Right hindlimb (tissue), 1 donor: ENCODE results near the gene BPIFB1.
A peak's percentile ranks its signal among the peaks of the same experiment; 100 is the strongest.

ENCODE experiments used
- DNase-seq: peaks from one replicate; pipeline ENCODE4 v3.0.0-alpha.2; 2018

BPIFB1 gene

DNA sequence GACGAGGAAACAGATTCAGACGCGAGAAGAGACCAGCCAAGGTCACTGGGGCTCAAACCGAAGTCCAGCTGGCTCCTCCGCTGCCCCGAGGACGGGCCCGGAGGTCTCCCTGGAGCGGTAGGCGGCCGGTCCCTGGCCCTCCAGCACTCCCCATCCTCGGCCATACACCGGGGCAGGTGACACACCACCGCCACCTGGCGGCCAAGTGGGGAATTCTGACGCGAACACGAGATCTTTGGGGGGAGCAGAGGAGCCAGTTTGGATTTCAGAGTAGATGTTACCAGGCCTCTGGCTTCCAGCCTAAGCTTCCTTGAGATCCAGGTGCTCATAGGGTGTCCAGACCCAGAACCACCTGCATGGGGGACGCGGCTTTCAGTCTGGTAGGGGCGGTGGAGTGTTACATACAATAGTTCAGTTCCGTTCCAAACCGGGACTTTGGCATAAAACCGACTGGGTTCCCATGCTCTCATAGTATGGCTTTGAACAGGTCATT is 16.1 kb downstream of the BPIFB1 start:
- DNase-seq = peak; percentile 69

DNA sequence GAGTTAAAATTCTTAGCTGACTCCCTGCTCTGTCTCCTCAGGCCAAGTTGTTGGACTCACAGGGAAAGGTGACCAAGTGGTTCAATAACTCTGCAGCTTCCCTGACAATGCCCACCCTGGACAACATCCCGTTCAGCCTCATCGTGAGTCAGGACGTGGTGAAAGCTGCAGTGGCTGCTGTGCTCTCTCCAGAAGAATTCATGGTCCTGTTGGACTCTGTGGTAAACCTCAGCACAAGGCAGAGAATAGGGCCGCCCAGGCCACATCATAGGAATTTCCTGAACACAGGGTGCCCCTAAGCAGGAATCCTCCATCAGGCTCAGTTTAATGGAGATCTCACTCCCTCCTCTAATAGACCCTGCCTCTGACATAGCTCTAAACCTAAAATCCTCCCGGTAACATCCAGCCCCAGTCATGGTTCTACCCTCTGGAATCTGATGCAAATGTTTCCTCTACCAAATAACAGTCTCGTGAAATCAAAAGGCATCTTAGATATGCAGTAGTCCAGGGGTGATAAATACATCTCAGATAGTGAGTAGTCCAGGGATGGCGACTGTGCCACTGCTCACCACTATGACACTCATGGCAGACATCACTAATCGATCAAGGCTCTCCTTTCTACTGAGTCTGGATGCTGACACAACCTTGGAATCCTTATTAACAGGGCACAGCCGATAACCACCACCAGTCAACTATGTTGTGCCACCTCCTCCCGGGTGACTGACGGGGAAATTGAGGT is 18.3 kb downstream of the BPIFB1 start:
- no peak for DNase-seq

DNA sequence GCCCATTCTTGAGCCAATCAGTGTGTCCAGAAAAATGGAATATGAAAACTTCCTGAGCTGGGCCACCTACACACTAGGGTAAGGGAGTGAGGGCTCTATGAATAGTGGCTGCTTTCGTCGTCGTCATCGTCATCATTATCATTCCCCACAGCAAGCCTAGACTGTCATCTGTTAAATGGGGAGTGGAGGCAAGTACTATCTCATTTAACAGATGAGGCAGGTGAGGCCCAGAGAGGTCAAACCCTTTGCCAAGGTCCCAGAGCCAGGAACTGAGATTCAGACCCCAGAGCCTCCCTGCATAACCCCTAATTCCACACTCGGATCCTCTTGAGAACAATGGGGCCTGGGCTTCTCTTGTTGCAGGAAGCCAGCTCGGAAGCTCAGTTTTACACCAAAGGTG is 20.6 kb downstream of the BPIFB1 start:
- no peak for DNase-seq

DNA sequence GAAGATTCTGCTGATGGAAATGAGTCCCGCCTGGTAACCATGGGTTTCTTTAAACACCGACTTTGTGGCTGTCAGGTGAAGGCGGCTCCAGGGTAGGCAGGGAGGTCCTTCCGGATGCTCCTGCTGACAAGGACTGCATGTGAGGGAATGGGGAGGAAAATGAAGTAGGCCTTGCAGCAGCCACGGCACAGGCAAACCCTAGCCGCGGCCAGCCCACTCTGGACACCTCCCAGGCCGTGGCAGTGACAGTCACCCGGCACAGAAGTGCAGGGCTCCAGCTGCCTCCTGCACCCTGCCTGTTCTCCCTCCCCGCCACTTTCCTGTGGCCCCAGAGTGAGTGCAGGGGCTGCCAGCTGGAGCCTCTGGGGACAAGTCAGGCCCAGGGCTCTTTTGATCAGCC is 21.0 kb downstream of the BPIFB1 start:
- no peak for DNase-seq

DNA sequence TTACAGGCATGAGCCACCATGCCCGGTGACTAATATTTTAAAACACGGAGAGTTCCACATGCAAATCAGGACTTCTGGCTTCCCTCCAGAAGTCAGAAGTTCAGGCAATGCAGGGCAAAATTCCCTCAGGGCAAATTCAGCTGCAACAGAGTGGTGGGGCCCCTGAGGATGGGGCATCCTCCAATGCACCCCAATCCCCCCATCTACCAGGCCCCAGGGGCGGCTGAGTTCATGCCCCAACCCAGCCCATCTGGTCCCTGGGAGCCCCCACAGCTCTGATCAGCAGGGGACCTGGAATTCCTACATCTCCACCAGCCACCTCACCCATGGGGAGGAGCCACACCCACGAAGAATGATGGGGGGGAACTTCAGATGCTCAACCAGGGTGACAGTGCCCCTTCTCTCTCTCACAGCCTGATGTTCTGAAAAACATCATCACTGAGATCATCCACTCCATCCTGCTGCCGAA is 22.6 kb downstream of the BPIFB1 start:
- DNase-seq = no peak

DNA sequence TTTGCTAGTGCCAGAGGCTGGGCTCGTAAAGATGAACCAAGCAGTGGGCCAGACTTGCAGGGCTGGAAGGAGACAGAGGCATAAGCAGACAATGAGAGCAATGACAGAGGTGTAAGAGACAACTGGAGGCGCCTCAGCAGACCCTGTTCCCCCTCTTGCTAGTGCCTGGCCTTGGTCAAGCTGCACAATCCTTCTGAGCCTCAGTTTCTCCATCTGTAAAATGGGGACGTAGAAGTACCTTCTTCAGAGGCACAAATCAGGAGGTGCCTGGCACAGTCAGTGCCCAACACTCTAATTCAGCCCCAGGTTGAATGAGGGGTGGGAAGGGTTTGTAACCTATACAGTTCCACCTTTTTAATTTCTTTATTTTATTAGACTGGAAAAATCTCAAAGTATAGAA is 23.2 kb downstream of the BPIFB1 start:
- no peak for DNase-seq

DNA sequence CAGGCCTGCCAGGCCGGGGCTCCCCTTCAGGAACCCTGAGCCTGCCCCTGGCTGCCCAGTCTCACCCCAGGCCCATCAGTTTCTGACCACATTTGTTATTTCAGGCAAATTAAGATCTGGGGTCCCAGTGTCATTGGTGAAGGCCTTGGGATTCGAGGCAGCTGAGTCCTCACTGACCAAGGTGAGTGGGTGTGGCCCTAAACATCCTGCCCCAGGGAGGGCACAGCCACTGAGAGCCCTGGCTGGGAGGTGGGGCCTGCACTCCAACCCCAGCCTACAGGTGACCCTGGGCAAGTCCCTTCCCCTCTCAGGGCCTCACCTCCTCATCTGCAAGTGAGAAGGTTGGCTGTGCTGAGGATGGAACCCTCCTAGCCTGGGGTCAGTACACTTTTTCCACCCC is 23.8 kb downstream of the BPIFB1 start:
- no peak for DNase-seq

DNA sequence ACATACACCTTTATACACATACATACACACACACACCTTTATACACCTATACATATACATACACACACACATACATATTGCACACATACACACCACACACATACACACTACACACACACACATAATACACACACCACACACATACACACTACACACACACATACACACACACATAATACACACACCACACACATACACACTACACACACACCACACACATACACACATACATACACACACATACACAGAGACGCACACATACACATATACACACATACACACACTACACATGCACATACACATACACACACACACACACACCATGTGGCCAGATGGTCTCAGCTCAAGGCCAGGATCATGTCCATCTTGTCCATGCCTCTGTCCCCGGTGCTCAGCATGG is 25.7 kb downstream of the BPIFB1 start:
- no peak for DNase-seq

DNA sequence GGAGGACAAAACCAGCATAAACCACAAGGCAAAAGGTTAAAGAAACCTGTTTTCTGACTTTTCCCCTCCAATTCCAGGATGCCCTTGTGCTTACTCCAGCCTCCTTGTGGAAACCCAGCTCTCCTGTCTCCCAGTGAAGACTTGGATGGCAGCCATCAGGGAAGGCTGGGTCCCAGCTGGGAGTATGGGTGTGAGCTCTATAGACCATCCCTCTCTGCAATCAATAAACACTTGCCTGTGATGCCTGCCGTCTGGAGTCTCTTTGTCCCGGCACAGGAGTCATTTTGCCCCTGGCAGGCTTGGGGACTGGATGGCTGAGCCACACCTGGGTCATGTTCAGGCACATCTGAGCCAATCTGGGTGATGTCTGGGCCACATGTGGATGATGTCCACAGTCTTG is 26.6 kb downstream of the BPIFB1 start:
- no peak for DNase-seq

DNA sequence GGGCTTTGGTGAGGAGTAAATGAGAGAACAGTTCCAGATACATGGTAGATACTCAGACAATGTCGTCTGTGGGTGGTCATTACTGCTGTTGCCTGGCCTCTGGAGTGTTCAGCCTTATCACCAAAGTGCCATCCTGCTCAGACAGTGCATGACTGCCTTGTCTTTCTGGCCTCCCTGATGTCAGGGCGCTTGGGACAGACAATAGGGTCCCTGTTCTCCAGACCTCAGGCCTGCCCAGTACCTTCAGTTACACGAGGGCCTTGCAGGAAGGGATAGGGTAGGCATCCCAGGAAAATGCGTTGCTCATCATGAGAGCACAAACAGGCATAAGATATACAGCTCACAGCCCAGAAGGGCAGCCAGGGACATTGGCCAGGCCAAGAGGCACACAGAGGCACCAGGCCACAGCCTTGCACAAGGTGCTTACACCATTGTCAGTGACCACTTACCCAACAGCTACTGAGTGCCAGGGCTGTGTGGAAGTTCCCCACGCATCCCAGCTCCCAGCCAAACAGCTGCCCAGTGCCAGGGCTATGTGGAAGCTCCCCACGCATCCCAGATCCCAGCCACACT is 27.4 kb downstream of the BPIFB1 start:
- no peak for DNase-seq

DNA sequence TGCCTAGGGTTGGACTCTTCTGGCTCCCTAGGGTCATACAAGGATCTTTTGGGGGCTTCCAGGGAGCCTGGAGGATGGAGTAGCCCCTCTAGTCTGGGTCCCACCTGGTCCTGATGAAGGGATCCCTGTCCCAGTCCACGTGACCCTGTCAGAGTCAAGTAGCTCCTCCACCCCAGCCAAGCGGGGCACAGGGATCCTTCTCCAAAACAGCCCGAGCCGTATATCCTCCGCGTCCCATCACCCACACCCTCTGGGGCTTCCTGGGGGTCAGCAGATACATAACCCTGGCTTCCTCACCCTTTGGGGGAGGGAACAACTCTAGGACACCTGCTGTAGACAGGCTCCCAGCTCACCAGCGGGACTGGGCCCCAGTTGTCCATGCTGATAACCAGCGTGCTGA is 28.0 kb downstream of the BPIFB1 start:
- no peak for DNase-seq

DNA sequence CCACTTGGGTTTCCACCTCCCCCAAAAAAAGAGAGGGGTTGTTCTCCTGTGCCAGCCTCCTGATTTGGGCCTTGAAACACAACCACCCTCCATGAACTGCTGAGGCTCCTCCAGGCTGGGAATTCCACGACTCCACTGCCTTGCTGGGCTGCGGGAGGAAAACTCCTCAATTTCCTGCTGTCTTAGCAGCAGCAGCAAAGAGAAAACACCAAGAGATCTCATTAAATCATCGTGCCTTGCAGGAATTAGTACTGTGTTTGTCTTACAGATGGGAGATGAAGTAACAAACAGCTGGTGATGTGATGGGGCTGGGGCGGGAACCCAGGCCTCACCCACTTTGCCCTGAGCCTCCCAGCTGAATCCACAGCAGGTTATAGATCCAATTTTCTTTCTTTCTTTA is 29.0 kb downstream of the BPIFB1 start:
- no peak for DNase-seq

DNA sequence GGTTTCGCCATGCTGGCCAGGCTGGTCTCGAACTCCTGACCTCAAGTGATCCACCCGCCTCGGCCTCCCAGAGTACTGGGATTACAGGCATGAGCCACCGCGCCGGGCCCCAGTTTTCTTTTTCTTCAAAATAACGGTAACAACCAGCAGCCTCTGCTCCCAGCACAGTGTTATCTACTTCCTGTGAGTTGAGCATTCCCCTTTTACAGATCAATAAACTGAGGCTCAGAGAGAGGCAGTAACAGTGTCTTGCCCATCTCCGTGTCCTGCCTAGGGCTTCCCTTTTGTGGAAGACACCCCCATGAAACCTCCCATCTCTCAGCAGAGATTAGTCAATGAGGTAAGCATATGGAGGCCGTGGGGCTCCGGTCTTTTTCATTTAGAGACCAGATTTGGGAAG is 29.6 kb downstream of the BPIFB1 start:
- no peak for DNase-seq

DNA sequence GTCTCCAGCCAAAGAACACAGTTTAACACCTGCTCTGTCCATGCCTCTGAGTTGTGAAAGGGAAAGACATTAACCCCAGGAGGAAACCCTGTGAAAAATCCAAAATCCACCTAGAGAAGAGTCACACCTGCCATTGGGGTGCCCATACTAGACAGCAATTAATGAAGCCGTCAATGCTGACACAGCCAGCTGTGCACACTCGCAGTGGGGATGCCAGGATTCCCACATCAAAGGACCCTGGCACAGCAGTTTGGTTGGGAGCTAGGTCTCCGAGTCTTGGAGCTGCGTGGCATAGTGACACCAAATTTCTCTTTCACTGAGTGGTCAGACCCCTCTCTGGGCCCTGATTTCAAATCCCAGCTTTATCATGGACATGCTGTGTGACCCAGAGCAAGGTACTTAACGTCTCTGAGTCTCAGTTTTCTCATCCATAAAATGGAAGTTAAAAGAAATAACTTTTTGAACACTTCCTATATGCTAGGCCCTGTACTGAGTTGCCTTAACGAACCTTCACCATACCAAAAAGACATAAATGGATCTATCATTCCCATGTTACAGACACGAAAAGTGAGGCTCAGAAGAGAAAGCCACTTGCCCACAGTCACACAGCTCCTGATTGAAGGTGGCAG is 30.8 kb downstream of the BPIFB1 start:
- no peak for DNase-seq

DNA sequence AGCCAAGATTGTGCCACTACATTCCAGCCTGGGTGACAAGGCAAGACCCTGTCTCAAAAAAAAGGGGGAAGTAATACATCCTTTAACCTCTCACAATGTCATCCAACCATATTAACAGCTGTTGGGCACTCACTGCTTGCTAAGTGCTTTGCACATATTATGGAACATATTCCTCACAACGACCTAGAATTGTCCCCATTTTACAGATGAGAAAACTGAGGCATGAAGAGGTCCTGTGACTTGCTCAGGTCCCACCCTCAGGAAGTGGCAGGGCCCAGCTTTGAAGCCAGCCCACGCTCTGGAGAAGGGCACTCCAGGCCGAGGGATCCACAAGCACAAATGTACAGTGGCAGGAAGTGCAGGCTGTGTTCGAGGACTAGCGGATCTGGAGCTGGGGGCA is 33.3 kb downstream of the BPIFB1 start:
- DNase-seq = no peak

DNA sequence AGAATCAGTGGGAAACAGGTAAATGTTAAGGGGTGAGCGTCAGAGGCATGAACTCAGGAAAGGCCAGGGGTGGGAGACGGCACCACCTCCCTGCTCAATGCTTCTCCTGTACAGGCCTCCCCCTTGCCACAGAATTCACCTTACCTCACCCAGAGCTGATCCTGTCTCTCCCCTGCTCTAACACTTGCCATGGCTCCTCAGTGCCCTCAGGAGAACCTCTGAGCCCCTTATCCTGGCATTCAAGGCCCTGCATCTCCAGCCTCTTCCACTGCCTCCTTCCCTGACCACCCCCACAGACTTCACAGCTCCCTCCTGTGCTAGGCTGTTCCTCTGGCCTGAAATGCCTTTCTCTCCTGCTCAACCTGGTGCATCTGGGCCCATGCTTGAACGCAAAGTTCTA is 33.9 kb downstream of the BPIFB1 start:
- no peak for DNase-seq

DNA sequence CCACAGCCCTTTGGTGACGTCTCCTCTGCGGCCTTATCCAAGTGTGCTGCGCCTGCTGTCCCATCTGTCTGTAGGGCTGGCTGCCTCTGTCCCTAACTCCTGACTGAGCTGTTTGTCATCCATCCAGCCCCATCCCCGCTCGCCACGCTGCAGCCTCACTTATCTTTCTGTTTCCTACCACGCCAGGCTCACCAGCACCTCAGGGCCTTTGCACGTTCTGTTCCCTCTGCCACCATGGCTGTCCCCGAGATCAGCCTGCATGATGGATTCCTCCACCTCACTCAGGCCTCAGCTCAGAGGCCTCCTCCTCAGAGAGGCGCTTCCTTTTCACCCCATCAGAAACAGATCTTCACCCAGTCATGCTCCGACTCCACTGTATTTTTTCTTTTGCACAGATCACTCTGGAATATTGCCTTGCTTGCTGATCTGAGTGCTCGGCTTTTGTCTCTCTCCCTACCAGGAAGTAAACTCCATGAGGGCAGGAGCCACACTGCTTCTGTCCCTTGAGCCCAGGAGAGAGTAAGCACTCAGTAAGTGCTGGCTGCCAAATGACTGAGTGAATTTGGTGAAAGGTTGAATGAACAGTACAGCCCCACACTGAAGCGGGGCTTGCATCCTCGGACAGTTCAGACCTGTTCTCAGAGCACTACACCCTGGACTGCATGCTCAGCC is 34.5 kb downstream of the BPIFB1 start:
- DNase-seq = no peak

DNA sequence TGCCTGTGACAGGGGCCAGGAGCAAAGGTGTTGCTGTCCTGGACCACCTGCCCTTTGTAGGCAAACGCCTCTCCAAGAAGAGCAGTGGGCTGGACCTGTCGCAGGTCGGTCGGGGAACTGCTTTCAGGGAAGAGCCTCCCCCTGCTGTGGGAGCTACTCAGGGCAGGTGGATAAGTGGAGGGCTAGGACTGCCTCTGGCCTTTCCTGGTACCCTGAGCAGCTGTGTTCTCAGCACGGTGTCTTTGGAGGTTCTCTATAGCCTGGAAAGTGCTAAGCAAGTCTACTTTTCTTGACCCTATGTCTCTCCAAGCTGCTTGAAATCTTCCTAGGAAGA is 35.0 kb downstream of the BPIFB1 start:
- DNase-seq = no peak

DNA sequence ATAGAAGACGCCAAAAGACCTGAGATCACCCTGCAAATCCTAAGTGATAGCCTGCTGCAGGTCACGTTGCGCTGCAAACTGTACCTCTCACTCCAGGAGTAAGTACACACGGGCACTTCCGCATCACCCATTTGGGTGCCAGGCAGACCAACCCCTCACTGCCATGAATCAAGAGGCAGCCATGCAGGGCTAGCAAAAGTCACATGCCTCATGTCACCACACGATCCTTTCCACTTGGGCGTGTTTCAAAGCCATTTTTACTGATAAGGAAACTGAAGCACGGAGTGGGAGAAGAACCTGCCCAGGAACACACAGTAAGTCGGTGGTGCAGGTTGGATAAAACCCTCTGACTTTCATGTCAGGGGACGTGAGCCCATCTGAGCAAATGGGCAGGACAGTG is 37.0 kb downstream of the BPIFB1 start:
- no peak for DNase-seq

DNA sequence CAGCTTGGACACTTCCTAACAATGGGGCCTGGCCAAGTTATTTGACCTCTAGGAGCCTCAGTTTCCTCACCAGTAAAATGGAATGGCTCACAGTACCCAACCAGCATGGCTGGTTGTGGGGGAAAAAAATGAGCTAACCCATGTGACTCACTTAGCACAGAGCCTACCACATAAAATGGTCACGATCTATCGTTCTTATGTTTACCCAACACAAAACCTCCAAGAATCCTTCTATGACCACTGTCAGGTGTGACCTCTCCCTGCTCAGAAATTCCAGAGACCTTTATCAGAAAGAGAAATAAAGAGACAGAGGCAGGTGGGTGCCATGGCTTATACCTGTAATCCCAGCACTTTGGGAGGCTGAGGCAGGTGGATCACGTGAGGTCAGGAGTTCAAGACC is 39.4 kb downstream of the BPIFB1 start:
- no peak for DNase-seq

DNA sequence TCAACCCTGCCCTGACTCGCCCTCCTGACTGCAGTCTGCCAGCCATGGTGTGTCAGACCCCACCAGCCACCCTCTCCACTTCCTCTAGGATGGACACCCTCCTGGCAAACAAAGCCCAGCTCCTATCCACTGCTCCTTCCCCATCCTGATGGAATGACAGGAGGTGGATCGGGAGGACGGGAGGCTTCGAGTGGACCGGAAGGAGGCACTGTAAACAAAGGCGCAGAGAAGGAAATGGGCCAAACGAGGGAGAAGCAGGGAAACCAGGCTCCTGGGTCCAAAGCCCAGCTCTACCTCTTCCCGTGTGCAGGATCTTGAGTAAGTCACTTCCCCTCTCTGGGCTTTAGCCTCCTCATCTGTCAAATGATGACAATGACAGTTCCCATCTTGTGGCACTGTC is 40.2 kb downstream of the BPIFB1 start:
- DNase-seq = no peak

DNA sequence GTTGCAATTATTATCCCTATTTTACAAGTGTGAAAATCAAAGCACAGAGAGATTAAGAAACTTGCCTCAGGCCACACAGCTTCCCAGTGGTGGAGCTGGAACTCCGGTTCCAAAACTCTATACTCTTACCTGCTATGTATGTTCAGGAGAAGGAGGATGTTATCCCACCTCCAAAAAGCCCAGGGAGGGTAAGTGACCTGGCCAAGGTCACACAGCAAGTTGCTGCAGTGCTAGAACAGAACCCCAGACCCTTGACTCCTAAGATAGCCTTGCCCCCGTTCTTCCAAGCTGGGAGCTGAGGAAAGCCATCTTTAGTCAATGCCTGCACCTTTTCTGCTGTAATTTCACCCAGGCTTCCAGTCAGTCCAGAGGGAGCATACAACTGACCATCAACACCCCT is 42.3 kb downstream of the BPIFB1 start:
- DNase-seq = no peak

DNA sequence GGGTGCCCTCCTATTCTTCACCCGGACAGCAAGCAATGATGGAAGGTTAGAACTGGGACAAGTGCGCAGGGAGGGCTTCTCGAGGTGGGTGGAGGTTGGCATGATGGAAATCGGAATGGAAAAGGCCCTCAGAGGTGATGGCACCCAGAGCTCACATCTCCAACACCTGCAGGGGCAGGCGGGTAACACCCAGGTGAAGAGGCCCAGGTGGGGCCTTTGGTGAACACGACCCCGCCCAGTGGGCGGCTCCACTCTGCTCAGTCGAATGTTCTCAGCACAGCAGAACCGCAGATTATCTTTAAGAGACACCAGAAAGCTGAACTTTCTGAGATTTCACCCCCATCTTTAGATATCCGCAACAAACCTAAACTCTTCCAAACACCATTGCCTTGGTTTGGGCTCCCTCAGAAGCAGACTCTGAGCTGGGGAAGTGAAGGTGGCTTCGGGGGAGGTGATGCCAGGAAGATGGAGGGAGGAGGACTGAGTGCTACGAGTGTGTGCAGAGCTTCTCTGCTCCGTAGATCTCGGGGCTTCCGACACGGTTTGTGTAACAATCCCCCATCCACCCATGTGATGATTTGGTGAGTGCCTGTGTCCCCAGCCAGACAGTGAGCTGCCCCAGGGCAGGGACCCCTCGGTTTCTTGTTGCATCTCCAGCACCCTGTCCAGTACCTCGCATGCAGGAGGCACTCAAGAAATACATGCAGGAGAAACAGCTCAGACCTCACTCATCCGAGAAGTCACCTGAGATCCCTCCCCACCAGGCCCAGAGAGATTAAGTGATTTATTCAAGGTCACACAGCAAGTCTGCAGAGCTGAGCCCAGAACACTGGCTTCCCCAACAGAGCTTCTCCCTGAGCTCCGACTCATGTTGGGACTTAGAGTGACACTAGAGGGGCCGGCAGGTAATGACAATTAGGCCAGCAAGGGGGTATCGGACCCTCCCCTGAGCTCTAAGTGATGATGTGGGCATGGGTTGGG is 45.4 kb downstream of the BPIFB1 start:
- no peak for DNase-seq
